ENCODE results near the gene SCYL1.

The SCYL1 gene

GRCh38 chr11:65538232-65538914, 13.5 kb downstream of the SCYL1 start:
- no peak overlapping the region for H3K4me3 ChIP-seq (ENCODE audit: low read depth, low read length)
- H3K27ac ChIP-seq, result no peak overlapping the region
- peaks cover 80% of the 10 kb centered on the region for H3K36me3 ChIP-seq (replicated peaks)
- TF ChIP-seq CTCF (IDR thresholded peaks at IDR 0.05; ENCODE audit: low read depth, low read length, missing control alignments), result no peak
- no peak for DNase-seq
- in situ Hi-C loops (cut with HindIII; ENCODE audit: low pct_ligation_motif_present, low sequenced_read_pairs), result no loop called here
- H3K27me3 ChIP-seq (replicated peaks), result no peaks in the 10 kb centered on the region

GRCh38 chr11:65538915-65539743, 14.2 kb downstream of the SCYL1 start:
- Histone ChIP-seq H3K4me3 (ENCODE audit: low read depth, low read length) (no peak overlapping the region), H3K27me3 (replicated peaks) (no peaks in the 10 kb centered on the region), H3K36me3 (replicated peaks) (peaks cover 81% of the 10 kb centered on the region), H3K27ac (no peak overlapping the region)
- no peak for TF ChIP-seq CTCF (IDR thresholded peaks at IDR 0.05; ENCODE audit: low read depth, low read length, missing control alignments)
- in situ Hi-C loops (cut with HindIII; ENCODE audit: low pct_ligation_motif_present, low sequenced_read_pairs), result no loop called here
- DNase-seq, result no peak

GRCh38 chr11:65539744-65540289, 14.9 kb downstream of the SCYL1 start:
- TF ChIP-seq CTCF (IDR thresholded peaks at IDR 0.05; ENCODE audit: low read depth, low read length, missing control alignments), result no peak
- Histone ChIP-seq H3K4me3 (ENCODE audit: low read depth, low read length) (peak overlapping the region; percentile 45), H3K36me3 (replicated peaks) (peaks cover 82% of the 10 kb centered on the region), H3K27ac (peak overlapping the region; percentile 30), H3K27me3 (replicated peaks) (no peaks in the 10 kb centered on the region)
- no peak for DNase-seq
- in situ Hi-C loops (cut with HindIII; ENCODE audit: low pct_ligation_motif_present, low sequenced_read_pairs), result no loop called here

GRCh38 chr11:65540290-65541092, 15.6 kb downstream of the SCYL1 start:
- Histone ChIP-seq H3K4me3 (ENCODE audit: low read depth, low read length) (peak overlapping the region; percentile 45), H3K36me3 (replicated peaks) (peaks cover 82% of the 10 kb centered on the region), H3K27ac (peak overlapping the region; percentile 30), H3K27me3 (replicated peaks) (no peaks in the 10 kb centered on the region)
- DNase-seq, result peak; percentile 79
- in situ Hi-C loops (cut with HindIII; ENCODE audit: low pct_ligation_motif_present, low sequenced_read_pairs), result no loop called here
- peak; percentile 85 for TF ChIP-seq CTCF (IDR thresholded peaks at IDR 0.05; ENCODE audit: low read depth, low read length, missing control alignments)

- Histone ChIP-seq H3K27ac (peak overlapping the region; percentile 30), H3K4me3 (ENCODE audit: low read depth, low read length) (peak overlapping the region; percentile 44), H3K27me3 (replicated peaks) (no peaks in the 10 kb centered on the region), H3K36me3 (replicated peaks) (peaks cover 82% of the 10 kb centered on the region)
- no peak for DNase-seq
- no peak for TF ChIP-seq CTCF (IDR thresholded peaks at IDR 0.05; ENCODE audit: low read depth, low read length, missing control alignments)
- in situ Hi-C loops (cut with HindIII; ENCODE audit: low pct_ligation_motif_present, low sequenced_read_pairs), result no loop called here
Observed at GRCh38 chr11:65541093-65541982, 16.5 kb downstream of the SCYL1 start.

Data from brain microvascular endothelial cell (primary cell).